ENCODE measurements around the gene DCDC2.
A peak's percentile ranks its signal among the peaks of the same experiment; 100 is the strongest.
"Not testable (repeated sequence)": the region's sequence is repeated elsewhere in the genome, so short reads cannot be mapped to it uniquely, and the experiment has no call there.

The DCDC2 gene

DNA sequence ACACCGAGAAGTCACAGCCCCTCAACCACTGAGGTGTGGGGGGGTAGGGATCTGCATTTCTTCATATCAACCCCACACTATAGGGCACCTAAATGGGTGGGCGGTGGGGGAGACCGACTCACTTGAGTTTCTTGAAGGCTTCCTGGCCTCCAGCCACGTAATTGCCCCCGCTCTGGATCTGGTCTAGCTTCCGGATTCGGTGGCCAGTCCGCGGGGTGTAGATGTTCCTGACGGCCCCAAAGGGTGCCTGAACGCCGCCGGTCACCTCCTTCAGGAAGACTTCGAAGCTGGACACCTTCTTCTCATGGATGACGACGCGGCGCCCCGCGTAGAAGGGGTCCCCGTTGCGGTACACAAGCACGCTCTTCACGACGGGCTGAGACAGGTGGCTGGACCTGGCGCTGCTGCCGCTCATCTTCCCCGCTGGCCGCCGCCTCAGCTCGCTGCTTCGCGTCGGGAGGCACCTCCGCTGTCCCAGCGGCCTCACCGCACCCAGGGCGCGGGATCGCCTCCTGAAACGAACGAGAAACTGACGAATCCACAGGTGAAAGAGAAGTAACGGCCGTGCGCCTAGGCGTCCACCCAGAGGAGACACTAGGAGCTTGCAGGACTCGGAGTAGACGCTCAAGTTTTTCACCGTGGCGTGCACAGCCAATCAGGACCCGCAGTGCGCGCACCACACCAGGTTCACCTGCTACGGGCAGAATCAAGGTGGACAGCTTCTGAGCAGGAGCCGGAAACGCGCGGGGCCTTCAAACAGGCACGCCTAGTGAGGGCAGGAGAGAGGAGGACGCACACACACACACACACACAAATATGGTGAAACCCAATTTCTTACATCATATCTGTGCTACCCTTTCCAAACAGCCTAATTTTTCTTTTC is at the start of gene DCDC2:
Gene DCDC2, minus strand, starts transcription at position 724 of the 883 bp plus-strand sequence. Its CDS starts 309 bp downstream, at position 415.
- DNase-seq (ENCODE audit: low read depth, low spot score), result no peak

DNA sequence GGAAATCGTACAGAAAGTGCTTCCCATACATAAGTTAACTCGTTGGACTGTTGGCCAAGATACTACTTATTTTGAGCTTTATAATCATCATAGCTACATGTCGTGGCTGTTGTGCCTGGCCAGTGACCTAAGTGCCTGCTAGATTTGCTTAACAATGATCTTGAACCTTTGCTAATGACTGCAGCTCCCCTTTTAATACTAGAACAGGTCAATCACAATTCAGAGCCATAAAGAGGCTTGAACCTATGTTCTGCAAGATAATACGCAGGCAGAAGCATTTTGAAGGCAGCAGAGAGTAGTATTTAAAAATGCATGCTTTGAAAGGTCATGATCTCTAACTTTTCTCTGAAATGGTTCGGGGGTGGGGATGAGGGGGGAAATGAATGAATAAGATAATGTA is 47.4 kb upstream of the DCDC2 start:
- no peak for DNase-seq (ENCODE audit: low read depth, low spot score)

- no peak for DNase-seq (ENCODE audit: low read depth, low spot score)
These were observed 45.6 kb upstream of the DCDC2 start for GRCh38 chr6:24403501-24403824.

- peak; percentile 48 for DNase-seq (ENCODE audit: low read depth, low spot score)
These were observed 45.0 kb upstream of the DCDC2 start, which contains the start of gene MRS2 for GRCh38 chr6:24402697-24403500. MRS2 (plus strand) TSS chr6:24402936; CDS start chr6:24403047, 111 bp downstream.

- DNase-seq (ENCODE audit: low read depth, low spot score), result no peak
These were observed 43.6 kb upstream of the DCDC2 start for GRCh38 chr6:24401458-24401857.

DNA sequence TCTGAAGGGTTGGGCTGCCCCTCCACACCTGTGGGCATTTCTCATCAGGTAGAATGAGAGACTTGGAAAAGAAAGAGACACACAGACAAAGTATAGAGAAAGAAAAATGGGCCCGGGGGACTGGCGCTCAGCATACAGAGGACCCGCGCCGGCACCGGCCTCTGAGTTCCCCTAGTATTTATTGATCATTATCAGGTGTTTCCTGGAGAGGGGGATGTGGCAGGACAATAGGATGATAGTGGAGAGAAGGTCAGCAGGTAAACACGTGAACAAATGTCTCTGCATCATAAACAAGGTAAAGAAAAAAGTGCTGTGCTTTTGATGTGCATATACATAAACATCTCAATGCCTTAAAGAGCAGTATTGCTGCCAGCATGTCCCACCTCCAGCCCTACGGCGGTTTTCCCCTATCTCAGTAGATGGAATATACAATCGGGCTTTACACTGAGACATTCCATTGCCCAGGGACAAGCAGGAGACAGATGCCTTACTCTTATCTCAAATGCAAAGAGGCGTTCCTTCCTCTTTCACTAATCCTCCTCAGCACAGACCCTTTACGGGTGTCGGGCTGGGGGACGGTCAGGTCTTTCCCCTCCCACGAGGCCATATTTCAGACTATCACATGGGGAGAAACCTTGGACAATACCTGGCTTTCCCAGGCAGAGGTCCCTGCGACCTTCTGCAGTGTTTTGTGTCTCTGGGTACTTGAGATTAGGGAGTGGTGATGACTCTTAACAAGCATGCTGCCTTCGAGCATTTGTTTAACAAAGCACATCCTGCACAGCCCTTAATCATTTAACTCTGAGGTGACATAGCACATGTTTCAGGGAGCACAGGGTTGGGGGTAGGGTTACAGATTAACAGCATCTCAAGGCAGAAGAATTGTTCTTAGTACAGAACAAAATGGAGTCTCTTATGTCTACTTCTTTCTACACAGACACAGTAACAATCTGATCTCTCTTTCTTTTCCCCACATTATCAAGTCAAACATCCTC is 42.5 kb upstream of the DCDC2 start:
- not testable (repeated sequence) for DNase-seq (ENCODE audit: low read depth, low spot score)

DNA sequence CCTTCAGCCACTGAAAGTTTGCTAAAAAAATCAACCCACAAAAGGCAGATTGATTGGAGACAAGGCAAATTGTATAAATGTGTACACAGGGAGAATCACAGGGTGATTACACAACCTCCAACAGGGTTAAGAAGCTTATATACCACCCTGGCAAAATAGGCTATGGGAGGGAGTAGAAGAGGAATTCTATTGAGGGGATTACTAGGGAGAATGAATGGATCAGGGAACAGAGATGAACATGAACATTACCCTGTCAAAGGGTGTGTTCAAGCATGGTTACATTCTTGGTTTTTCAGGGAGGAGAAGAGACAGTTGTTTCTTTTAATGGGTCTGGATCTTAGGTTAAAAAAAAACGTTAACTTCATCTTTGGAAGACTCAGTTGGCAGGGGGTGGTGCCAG is 39.8 kb upstream of the DCDC2 start:
- DNase-seq (ENCODE audit: low read depth, low spot score), result no peak

GRCh38 chr6:24396824-24397223 is 39.0 kb upstream of the DCDC2 start:
- DNase-seq (ENCODE audit: low read depth, low spot score), result no peak

- DNase-seq (ENCODE audit: low read depth, low spot score), result no peak
These were observed 37.0 kb upstream of the DCDC2 start for GRCh38 chr6:24394780-24395437.

DNA sequence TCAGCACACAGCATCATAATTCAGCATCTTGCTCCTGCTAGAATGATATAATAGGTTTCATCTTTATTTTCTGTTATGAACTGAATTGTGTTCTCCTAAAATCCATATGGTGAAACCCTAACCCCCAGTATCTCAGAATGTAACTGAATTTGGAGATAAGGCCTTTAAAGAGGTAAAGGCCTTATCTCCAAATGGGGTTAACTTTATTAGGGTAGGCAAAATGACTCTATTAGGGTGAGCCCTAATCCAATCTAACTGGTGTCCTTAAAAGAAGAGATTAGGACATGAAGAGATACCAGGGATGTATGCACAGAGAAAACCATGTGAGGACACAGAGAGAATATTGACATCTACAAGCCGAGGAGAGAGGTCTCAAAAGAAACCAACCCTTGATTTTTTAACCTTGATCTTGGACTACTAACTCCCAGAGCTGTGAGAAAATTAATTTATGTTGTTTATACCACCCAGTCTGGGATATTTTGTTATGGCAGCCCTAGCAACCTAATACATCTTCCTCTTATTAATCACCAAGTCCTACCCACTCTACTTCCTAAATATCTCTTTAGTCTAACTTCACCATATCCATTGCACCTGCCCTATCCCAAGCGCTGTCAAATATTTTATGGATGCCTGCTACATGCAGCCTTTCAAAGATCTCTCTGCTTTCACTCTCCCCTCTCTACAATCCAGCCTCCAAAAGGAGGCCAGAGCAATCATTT is 36.4 kb upstream of the DCDC2 start:
- no peak for DNase-seq (ENCODE audit: low read depth, low spot score)

- no peak for DNase-seq (ENCODE audit: low read depth, low spot score)
These were observed 34.0 kb upstream of the DCDC2 start for GRCh38 chr6:24391756-24392405.

DNA sequence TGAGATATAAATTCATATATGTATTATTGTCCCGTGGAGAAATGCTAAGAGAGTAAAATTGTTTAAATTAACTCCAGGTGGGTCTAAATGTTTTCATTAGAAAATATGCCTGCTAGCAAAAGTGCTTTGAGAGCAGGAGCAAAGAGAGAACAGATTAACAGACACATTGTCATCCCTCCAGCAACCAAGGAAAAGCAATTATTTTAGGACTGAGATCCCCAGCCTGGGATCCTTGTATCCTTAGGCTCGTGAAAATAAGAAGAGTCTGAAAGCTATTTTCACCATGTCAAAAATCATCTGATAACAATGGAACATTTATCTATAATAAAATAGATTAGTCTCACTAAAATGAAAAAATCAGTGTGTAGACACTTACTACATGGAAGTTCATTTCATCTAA is 33.3 kb upstream of the DCDC2 start:
- no peak for DNase-seq (ENCODE audit: low read depth, low spot score)

GRCh38 chr6:24387818-24388217 is 30.0 kb upstream of the DCDC2 start:
- DNase-seq (ENCODE audit: low read depth, low spot score), result no peak

- no peak for DNase-seq (ENCODE audit: low read depth, low spot score)
These were observed 27.8 kb upstream of the DCDC2 start for GRCh38 chr6:24385536-24386269.

DNA sequence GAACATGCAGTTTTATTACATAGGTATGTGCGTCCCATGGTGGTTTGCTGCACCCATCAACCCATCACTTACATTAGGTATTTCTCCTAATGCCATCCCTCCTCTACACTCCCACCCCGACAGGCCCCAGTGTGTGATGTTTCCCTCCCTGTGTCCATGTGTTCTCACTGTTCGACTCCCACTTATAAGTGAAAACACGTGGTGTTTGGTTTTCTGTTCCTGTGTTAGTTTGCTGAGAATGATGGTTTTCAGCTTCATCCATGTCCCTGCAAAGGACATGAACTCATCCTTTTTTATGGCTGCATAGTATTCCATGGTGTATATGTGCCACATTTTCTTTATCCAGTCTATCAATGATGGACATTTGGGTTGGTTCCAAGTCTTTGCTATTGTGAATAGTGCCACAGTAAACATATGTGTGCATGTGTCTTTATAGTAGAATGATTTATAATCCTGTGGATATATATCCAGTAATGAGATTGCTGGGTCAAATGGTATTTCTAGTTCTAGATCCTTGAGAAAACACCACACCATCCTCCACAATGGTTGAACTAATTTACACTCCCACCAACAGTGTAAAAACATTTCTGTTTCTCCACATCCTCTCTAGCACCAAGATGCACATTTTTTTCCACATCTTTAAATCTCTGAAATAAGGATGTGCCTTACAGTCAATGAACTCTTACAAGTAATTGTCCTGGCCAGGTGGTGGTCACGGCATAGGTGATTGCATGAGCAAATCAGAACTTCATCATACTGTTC is 26.7 kb upstream of the DCDC2 start:
- DNase-seq (ENCODE audit: low read depth, low spot score), result not testable (repeated sequence)

- DNase-seq (ENCODE audit: low read depth, low spot score), result not testable (repeated sequence)
These were observed 25.1 kb upstream of the DCDC2 start for GRCh38 chr6:24382891-24383494.

DNA sequence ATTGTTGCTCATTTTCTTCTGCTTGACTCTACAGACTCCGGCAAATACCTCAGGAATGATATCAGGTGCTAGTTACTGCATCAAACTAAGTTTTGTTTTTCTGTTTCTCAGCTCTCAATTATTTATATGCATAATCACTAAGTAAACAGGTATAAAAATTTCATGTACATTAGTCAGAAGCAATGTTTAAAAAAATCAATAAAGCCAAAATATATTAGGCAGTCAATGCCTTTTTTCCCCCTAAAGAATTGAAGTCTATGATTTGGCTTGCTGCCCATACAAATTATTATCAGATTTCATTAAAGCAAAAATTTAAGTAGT is 24.3 kb upstream of the DCDC2 start:
- DNase-seq (ENCODE audit: low read depth, low spot score), result no peak

Measured in activated naive CD8-positive, alpha-beta T cell treated with anti-CD3 and anti-CD28 coated beads, Interleukin-2, amount 50 U/mL, for 16 hours (primary cell).